Stimulated activated CD4-positive, alpha-beta T cell treated with anti-CD3 and anti-CD28 coated beads, Interleukin-1b, Interleukin-23, amount 100 ng/mL, for 48 hours (primary cell): ENCODE results near the gene GTPBP6.

Experiments
- DNase-seq: peaks from one replicate; pipeline ENCODE4 v3.0.0-alpha.2; 2020

The GTPBP6 gene

GRCh38 chrX:318739-319578, at the start of gene GTPBP6:
Gene GTPBP6 (minus strand): TSS chrX:318796. CDS start chrX:318787, 9 bp downstream.
- peak; percentile 99 for DNase-seq

- DNase-seq: no peak
Observed at GRCh38 chrX:367866-368265, 49.3 kb upstream of the GTPBP6 start.

GRCh38 chrX:367349-367748, 48.8 kb upstream of the GTPBP6 start:
- no peak for DNase-seq

GRCh38 chrX:363621-364375, 45.2 kb upstream of the GTPBP6 start:
- DNase-seq: no peak

DNA sequence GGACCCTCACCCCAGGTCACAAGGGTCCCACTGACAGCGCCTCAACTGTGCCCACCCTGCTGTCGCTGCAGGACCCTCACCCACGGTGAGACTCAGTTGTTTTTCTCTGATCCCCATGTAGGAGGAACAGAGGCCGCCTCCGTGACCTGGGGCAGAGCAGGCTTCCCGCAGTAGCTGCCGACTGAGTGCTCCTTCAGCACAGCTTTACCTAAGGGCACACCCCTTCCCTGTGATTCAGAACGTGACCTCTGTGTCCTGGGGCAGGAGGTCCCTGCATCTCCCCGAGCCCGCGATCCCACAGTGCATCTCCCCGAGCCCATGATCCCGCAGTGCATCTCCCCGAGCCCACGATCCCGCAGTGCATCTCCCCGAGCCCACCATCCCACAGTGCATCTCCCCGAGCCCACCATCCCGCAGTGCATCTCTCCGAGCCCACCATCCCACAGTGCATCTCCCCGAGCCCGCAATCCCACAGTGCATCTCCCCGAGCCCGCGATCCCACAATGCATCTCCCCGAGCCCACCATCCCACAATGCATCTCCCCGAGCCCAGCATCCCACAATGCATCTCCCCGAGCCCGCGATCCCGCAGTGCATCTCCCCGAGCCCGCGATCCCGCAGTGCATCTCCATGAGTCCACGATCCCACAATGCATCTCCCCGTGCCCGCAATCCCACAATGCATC, 44.5 kb upstream of the GTPBP6 start:
- no peak for DNase-seq

DNA sequence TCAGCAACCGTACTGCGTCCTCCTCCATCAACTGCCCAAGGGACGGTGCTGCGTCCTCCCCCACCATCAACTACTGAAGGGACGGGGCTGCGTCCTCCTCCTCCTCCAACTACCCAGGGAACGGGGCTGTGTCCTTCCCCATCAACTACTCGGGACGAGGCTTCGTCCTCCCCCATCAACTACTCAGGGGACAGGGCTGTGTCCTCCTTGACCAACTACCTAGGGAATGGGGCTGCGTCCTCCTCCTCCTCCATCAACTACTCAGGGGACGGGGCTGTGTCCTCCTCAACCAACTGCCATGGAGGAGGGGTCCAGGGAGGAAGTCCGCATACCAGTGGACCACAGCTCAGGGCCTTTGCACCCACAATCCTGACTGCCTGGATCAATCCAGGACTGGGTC, 43.8 kb upstream of the GTPBP6 start:
- no peak for DNase-seq

GRCh38 chrX:361231-362145, 42.9 kb upstream of the GTPBP6 start:
- DNase-seq: no peak

DNA sequence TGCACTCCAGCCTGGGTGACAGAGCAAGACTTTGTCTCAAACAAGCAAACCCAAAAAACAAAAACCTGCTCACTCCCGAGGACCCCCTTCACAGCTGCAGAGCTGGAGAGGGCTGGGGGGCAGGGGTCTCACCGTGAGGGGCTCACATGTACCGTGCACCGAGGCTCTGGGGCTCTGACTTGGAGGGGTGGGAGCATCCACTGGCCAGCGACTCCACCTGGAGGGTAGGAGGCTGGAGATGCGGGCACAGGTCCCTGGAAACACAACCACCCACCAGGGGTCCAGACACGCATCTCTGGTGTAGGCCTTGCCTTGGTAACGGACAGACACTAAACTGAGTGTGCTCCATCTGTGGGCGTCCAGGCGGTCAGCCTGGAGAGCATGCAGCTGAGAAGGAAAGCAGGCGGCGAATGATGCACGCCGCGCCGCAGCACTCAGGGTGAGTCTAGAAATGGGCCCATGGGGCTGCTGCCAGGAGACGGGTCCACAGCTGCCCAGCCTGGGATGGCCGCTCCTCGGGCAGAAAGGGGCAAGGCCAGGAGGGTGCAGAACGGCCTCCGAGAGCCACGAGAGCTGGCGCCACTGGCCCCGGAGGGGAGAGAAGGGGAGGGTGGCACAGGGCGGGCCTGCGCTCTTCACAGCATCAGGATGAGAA, 42.0 kb upstream of the GTPBP6 start:
- no peak for DNase-seq

DNA sequence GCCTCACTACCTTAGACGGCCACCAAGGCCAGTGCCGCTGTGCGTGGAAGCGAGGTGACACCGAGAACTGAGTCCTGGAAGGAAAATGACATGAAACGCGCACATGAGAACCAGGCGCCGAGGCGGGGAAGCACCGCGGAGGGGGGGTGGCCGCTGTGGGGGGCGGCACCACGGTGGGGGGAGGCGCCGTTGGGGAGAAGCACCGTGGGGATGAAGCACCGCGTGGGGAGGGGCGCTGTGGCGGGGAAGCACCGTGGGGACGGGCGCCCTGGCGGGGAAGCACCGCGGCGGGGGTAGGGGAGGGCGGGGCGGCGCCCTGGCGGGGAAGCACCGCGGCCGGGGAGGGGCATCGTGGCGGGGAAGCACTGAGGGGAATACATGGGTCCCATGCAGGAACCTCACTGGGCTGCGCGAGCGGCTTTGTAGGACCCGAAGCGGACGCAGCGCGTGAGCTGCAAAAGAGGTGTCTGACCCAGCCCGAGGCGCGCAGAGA, 40.1 kb upstream of the GTPBP6 start:
- DNase-seq: no peak

- peak; percentile 35 for DNase-seq
Observed at GRCh38 chrX:357693-358471, 39.3 kb upstream of the GTPBP6 start.

- no peak for DNase-seq
Observed at GRCh38 chrX:357035-357692, 38.6 kb upstream of the GTPBP6 start.

DNA sequence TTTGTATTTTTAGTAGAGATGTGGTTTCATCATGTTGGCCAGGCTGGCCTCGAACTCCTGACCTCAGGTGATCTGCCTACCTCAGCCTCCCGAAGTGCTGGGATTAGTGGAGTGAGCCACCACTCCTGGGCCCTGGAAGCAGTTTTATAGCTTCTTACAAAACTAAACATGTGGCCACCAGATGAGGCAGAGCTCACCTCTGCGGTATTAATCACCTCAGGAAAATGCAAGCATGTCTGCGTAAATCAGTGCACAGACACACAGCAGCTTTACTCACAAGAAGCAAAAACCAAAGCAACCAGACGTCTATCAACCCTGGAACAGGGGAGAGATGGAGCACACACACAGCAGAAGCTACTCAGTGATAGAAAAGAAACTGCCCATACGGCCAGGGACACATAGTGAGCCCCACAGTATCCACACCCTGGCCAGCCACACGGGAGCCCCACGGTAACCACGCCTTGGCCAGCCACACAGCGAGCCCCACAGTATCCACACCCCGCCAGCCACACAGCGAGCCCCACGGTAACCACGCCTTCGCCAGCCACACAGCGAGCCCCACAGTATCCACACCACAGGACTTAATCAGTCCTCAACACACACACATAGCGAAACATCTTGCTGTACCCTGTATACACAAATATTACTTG, 37.9 kb upstream of the GTPBP6 start:
- DNase-seq: no peak

DNA sequence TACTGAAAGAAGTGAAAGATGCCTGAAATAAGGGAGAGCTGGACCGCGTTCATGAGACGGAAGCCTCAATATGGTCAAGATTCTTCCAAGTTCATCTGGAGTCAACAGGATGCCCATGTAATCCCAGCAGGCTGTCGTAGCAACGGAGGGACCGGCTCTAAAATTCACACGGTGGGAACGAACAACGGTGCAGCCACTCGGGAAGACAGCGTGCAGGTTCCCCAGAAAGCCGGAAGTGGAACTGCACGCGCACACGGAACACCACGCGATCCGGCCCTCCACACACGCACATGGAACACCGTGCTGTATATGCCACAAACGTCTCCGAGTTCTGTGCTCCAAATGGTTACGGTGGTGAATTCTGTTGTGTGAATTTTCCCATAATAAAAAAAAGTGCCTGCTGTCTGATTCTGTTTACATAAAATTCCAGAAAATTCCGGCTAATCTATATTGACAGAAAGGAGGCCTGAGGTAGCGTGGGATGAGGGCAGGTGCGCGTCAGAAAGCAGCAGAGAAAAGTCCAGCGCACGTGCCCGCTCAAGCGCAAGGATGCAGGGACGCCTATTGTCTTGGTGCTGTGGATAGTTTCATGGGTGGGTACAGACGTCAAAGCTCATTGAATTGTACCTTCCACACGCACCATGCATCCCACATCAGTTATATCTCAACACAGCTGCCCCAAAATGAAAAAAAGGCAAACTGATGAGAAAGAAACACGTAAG, 36.9 kb upstream of the GTPBP6 start:
- DNase-seq: no peak

DNA sequence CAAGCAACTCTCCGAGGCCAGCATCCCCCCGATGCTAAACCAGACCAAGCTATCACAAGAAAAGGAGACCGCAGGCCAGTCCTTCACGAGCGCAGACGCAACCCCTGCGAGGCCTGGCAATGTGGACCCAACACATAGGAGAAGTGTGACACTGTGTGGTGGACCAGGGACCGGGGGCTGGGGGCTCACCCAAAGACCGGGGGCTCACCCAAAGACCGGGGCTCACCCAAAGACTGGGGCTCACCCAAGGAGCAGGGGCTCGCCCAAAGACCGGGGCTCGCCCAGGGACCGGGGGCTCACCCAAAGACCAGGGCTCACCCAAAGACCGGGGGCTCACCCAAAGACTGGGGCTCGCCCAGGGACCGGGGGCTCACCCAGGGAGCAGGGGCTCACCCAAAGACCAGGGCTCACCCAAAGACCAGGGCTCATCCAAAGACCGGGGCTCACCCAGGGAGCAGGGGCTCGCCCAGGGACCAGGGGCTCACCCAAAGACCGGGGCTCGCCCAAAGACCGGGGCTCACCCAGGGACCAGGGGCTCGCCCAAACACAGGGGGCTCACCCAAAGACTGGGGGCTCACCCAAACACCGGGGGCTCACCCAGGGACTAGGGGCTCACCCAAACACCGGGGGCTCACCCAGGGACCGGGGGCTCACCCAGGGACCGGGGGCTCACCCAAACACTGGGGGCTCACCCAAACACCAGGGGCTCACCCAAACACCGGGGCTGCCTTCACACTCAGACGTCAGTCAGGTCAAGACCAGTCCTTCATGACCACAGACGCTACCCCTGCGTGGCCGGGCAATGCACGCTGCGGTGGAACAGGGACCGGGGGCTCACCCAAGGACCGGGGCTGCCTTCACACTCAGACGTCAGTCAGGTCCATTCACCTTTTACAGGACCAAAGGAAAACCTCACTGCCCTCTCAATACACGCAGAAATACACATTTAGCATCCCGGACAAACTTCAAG, 35.3 kb upstream of the GTPBP6 start:
- DNase-seq: no peak

- no peak for DNase-seq
Observed at GRCh38 chrX:352582-353314, 34.2 kb upstream of the GTPBP6 start.

GRCh38 chrX:352181-352580, 33.6 kb upstream of the GTPBP6 start:
- no peak for DNase-seq

GRCh38 chrX:351736-352135, 33.1 kb upstream of the GTPBP6 start:
- no peak for DNase-seq
